Colonic mucosa (tissue), 4 donors: ENCODE results near the gene DOCK7. TPM values are rescaled to one million over a fixed set of nuclear protein-coding genes. Genes with fewer than 3 reads are reported as not detected.

ENCODE experiments used
- DNase-seq: peaks from one replicate; pipeline ENCODE4 v3.0.0-alpha.2; 2020
- H3K27ac ChIP-seq: fragments of 200-600 bp; one replicate; pipeline ENCODE4 v1.8.0; 2021
- H3K27me3 ChIP-seq: fragments of 200-600 bp; one replicate; pipeline ENCODE4 v1.8.0; 2021
- H3K36me3 ChIP-seq: fragments of 200-600 bp; one replicate; pipeline ENCODE4 v1.8.0; 2021
- H3K4me1 ChIP-seq: fragments of 200-600 bp; one replicate; pipeline ENCODE4 v1.8.0; 2021; ENCODE audit warnings: mild to moderate bottlenecking
- H3K4me3 ChIP-seq: fragments of 200-600 bp; one replicate; pipeline ENCODE4 v1.8.0; 2021
- H3K9ac ChIP-seq, 2 donors: one replicate each; pipeline ENCODE4 v1.7.0; 2013; ENCODE audit warnings: control low read depth in 2 of 2, low read depth in 2 of 2, low read length in 2 of 2
- H3K9me3 ChIP-seq: fragments of 200-600 bp; one replicate; pipeline ENCODE4 v1.8.0; 2021
- intact Hi-C: fragments of 100-400 bp; cut with DNase I; formaldehyde crosslinking; loops from one replicate; pipeline ENCODE4 v1.14.1; 2022
- total RNA-seq, 2 donors: library from RNA; stranded (reverse); fragmentation: NEBNext Ultra II Directional in 1 of 2; extraction: Animal tissue kit (Norgen Biotek cat#: 25700) in 1 of 2; gene quantifications; one replicate each; pipeline ENCODE4 v1.2.1, GENCODE V29; 2021
- TF ChIP-seq, protein P1 (sequence below): fragments of 200-600 bp; IDR thresholded peaks from one replicate; pipeline ENCODE4 v1.8.0; 2022; ENCODE audit warnings: antibody characterized with exemption, mild to moderate bottlenecking
- donor health status: healthy.
- donor health status: DM: no; HTN: no; CAD: no.
- donor health status: DM: no; HTN: no; CAD: no.

DOCK7 gene
- total RNA-seq, 2 donors from 2014 or later = 44.9 to 53.7 TPM

GRCh38 chr1:62508187-62508758 is 179.9 kb downstream of the DOCK7 start:
- H3K36me3 ChIP-seq = no peaks in the 10 kb centered on the region
- H3K9ac ChIP-seq = no peak overlapping the region
- TF ChIP-seq, protein P1, sequence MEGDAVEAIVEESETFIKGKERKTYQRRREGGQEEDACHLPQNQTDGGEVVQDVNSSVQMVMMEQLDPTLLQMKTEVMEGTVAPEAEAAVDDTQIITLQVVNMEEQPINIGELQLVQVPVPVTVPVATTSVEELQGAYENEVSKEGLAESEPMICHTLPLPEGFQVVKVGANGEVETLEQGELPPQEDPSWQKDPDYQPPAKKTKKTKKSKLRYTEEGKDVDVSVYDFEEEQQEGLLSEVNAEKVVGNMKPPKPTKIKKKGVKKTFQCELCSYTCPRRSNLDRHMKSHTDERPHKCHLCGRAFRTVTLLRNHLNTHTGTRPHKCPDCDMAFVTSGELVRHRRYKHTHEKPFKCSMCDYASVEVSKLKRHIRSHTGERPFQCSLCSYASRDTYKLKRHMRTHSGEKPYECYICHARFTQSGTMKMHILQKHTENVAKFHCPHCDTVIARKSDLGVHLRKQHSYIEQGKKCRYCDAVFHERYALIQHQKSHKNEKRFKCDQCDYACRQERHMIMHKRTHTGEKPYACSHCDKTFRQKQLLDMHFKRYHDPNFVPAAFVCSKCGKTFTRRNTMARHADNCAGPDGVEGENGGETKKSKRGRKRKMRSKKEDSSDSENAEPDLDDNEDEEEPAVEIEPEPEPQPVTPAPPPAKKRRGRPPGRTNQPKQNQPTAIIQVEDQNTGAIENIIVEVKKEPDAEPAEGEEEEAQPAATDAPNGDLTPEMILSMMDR = peak; percentile 54
- no peak overlapping the region for H3K4me3 ChIP-seq
- H3K4me1 ChIP-seq = no peaks in the 10 kb centered on the region
- intact Hi-C loops = loop anchor here (5.0 kb wide), 1 partner anchor 239 kb away; no protein-coding TSS in a partner anchor
- DNase-seq = peak; percentile 22
- H3K27me3 ChIP-seq = no peaks in the 10 kb centered on the region
- H3K27ac ChIP-seq = no peak overlapping the region
- H3K9me3 ChIP-seq = no peaks in the 10 kb centered on the region

GRCh38 chr1:62500210-62500609 is 188.0 kb downstream of the DOCK7 start:
- H3K9ac ChIP-seq = no peak overlapping the region
- no peaks in the 10 kb centered on the region for H3K27me3 ChIP-seq
- intact Hi-C loops = no loop called here
- DNase-seq = no peak
- no peak overlapping the region for H3K4me3 ChIP-seq
- no peak overlapping the region for H3K27ac ChIP-seq
- H3K9me3 ChIP-seq = no peaks in the 10 kb centered on the region
- no peaks in the 10 kb centered on the region for H3K4me1 ChIP-seq
- no peaks in the 10 kb centered on the region for H3K36me3 ChIP-seq
- TF ChIP-seq, protein P1 = no peak

DNA sequence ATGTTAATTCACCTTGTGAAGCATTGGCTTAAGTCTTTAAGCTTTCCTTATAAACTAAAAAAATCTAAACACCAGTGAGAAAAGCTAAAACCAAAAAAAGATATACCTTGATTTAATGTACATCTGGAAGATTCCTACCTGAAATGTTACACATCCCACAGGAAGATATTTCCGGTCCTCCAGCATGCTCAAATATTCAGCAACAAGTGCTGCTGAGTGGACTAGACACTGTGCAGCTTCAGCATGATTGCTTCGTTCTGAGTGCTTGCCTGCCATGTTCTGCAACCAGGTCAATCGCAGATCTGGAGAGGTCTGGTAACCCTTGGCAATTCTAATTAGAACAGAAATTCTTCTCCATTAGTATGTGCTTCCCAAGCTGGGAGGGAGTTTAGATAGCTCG is 194.0 kb downstream of the DOCK7 start:
- H3K27me3 ChIP-seq = no peaks in the 10 kb centered on the region
- no peak overlapping the region for H3K27ac ChIP-seq
- H3K36me3 ChIP-seq = no peaks in the 10 kb centered on the region
- H3K9ac ChIP-seq = no peak overlapping the region
- no peaks in the 10 kb centered on the region for H3K9me3 ChIP-seq
- intact Hi-C loops = loop anchor here (10.0 kb wide), 1 partner anchor 861 kb away; no protein-coding TSS in a partner anchor
- H3K4me3 ChIP-seq = no peak overlapping the region
- no peak for DNase-seq
- H3K4me1 ChIP-seq = no peaks in the 10 kb centered on the region
- TF ChIP-seq, protein P1 = no peak

GRCh38 chr1:62493656-62494055 is 194.5 kb downstream of the DOCK7 start:
- DNase-seq = no peak
- no peak overlapping the region for H3K4me3 ChIP-seq
- H3K4me1 ChIP-seq = no peaks in the 10 kb centered on the region
- H3K27me3 ChIP-seq = no peaks in the 10 kb centered on the region
- no peaks in the 10 kb centered on the region for H3K36me3 ChIP-seq
- no peak overlapping the region for H3K27ac ChIP-seq
- TF ChIP-seq, protein P1 = no peak
- H3K9me3 ChIP-seq = no peaks in the 10 kb centered on the region
- intact Hi-C loops = loop anchor here (10.0 kb wide), 1 partner anchor 861 kb away; no protein-coding TSS in a partner anchor
- H3K9ac ChIP-seq = no peak overlapping the region

- no peak for DNase-seq
- Histone ChIP-seq H3K27me3 (no peaks in the 10 kb centered on the region), H3K9me3 (no peaks in the 10 kb centered on the region), H3K27ac (no peak overlapping the region), H3K9ac (no peak overlapping the region), H3K4me1 (no peaks in the 10 kb centered on the region), H3K4me3 (no peak overlapping the region), H3K36me3 (no peaks in the 10 kb centered on the region)
- TF ChIP-seq, protein P1 = no peak
- intact Hi-C loops = loop anchor here (10.0 kb wide), 1 partner anchor 862 kb away; no protein-coding TSS in a partner anchor
Measured at GRCh38 chr1:62492521-62492920, 195.7 kb downstream of the DOCK7 start.
